GM12864 (cell line): ENCODE results near the gene LRPAP1.

Experiments used
- DNase-seq: peaks from one replicate; pipeline ENCODE4 v3.0.0-alpha.2; 2011; ENCODE audit warnings: low read depth
- H3K4me3 ChIP-seq: 2 replicates; pipeline ENCODE4 v1.5.1; 2011; ENCODE audit warnings: mild to moderate bottlenecking, low read depth, low read length, control low read depth
- CTCF ChIP-seq: IDR thresholded peaks from 2 replicates; pipeline ENCODE4 v1.5.1; 2011; ENCODE audit warnings: low read depth, mild to moderate bottlenecking, moderate library complexity, low read length, control low read depth, inconsistent platforms; ENCODE audit errors: missing control alignments

Gene LRPAP1

GRCh38 chr4:3485886-3486540 lies 46.2 kb downstream of the LRPAP1 start:
- no peak overlapping the region for H3K4me3 ChIP-seq
- no peak for DNase-seq
- no peak for TF ChIP-seq CTCF

- H3K4me3 ChIP-seq = no peak overlapping the region
- no peak for TF ChIP-seq CTCF
- no peak for DNase-seq
Observed at GRCh38 chr4:3485011-3485791, 47.0 kb downstream of the LRPAP1 start.

- H3K4me3 ChIP-seq = no peak overlapping the region
- no peak for DNase-seq
- no peak for TF ChIP-seq CTCF
Observed at GRCh38 chr4:3484057-3484973, 47.9 kb downstream of the LRPAP1 start.

GRCh38 chr4:3483471-3483921 lies 48.7 kb downstream of the LRPAP1 start:
- no peak for TF ChIP-seq CTCF
- no peak for DNase-seq

GRCh38 chr4:3482707-3483106 lies 49.5 kb downstream of the LRPAP1 start:
- H3K4me3 ChIP-seq = no peak overlapping the region
- DNase-seq = no peak
- TF ChIP-seq CTCF = no peak

More at GRCh38 chr4:3483471-3483921, 48.7 kb downstream of the LRPAP1 start:
- H3K4me3 ChIP-seq = no peak overlapping the region

GRCh38 chr4:3481783-3482393 lies 50.3 kb downstream of the LRPAP1 start:
- DNase-seq = no peak
- no peak for TF ChIP-seq CTCF
- no peak overlapping the region for H3K4me3 ChIP-seq
